ENCODE measurements around the gene ACOX1.

DNA sequence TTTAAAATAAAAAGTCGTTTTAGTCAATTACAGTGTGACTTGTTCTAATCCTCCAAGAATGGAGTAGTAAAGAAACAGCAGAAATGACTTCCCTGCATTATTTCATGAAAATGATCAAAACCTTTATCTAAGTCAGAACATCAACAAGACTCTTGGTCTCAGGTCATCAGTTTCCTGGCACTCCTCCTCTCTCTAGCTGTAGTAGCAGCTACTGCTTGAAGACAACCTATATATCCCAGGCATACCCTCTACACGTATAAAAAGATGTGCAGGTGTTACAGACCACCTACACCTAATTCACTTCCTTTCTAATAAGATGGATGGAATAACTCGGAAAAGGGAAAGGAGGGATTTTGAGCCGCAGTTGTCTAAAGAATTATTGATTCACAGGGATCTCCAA, 36.5 kb downstream of the ACOX1 start:
- no peak for TF ChIP-seq CTCF (IDR thresholded peaks at IDR 0.05)
- TF ChIP-seq POLR2A (IDR thresholded peaks at IDR 0.05) = no peak
- TF ChIP-seq EP300 (IDR thresholded peaks at IDR 0.05) = no peak
